ENCODE data around the gene RRAGD. TPM values are rescaled to one million over a fixed set of nuclear protein-coding genes. Genes with fewer than 3 reads are reported as not detected.

RRAGD gene, protein sequence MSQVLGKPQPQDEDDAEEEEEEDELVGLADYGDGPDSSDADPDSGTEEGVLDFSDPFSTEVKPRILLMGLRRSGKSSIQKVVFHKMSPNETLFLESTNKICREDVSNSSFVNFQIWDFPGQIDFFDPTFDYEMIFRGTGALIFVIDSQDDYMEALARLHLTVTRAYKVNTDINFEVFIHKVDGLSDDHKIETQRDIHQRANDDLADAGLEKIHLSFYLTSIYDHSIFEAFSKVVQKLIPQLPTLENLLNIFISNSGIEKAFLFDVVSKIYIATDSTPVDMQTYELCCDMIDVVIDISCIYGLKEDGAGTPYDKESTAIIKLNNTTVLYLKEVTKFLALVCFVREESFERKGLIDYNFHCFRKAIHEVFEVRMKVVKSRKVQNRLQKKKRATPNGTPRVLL
- total RNA-seq (2014; rRNA removed), result 0.06 and 0.63 TPM in 2 replicates
- polyA plus RNA-seq (2012), result 0.22 TPM

DNA sequence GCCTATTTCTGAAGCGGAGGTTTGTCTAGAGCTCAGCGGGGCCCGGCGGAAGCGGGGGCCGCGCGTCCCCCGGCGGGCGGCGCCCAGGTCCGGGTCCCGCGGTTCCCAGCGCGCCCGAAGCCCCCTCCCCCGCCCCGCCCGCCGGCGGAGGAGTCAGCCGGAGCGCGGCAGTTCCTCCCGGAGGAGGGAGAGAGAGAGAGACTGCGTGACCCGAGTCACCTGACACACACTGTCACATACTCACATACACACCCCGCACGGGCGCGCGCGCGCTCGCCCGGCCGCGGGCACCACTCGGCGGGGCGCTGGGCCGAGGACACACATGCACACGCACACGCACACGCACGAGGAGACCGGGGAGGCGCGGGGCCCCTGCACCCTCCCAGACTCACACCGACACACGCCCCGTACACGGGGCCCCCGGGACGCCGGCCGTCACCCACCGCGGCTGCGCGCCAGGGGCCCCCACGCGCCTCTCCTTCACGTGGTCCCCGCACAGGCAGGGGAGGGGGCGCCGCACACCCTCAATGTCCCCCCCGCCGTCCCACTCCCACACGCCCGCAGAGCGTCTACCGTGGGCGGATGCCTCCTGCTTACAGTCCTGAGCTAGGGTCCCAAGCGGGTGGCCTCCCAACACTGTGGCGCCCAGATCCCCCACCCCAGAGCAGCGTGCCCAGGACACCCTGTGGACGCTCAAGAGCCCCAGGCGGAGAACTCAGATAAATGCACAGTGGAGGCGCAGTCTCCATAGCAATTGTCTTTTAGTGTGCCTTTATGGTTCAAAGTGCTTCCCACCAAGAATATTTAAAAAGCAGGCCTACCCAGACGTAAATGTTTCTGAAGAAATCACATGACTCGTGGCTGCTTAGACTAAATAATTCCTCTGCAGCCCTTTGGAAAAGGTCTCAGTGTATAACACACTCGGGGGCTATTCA, at the start of gene RRAGD:
RRAGD (minus strand) TSS at position 203 of the 935 bp plus-strand sequence. CDS start 280 bp downstream, outside the sequence.
- DNase-seq (ENCODE audit: low read depth), result peak; percentile 1

DNA sequence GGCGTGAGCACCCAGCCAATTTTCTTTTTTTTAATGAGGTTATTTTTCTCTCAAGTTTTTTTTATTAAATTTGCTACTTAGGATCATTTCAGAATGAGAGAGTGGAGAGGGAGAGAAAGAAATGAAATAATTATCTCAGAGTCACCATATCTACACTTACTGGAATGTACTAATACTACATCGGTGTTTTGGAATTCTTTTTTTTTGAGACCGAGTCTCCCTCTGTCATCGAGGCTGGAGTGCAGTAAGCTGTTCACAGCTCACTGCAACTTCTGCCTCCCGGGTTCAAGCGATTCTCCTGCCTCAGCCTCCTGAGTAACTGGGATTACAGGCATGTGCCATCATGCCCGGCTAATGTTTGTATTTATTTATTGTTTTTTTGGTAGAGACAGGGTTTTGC, 48.6 kb upstream of the RRAGD start:
- DNase-seq (ENCODE audit: low read depth), result no peak

DNA sequence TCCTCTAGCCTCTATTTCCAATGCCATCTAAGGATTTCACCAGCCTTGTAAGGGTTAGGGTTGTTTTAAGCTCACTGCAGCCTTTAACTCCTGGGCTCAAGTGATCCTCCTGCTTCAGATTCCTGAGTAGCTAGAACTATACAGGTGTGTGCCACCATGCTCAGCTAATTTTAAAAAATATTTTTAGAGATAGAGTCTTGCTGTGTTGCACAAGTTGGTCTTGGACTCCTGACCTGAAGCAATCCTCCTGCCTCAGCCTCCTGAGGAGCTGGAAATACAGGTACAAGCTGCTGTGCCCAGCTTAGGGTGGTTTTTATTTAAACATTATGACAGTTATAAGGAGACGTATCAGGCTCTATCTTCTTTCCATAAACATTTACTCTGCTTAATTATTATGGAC, 47.4 kb upstream of the RRAGD start:
- DNase-seq (ENCODE audit: low read depth), result no peak

DNA sequence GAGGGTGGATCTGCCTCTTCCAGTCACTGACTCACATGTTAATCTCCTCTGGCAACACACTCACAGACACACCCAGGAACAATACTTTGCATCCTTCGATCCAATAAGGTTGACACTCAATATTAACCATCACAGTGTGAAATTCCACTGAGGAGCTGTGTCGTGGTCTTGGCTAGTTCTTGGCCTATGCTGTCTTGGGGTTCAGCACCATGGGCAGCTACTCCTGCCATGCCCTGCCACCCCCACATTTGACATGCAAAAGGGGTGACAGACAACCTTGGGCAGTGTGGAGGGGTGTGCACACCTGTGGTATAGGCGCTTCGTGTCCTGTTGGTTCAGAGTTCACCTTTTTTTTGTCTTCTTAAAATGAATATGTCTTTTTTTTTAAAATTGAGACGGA, 46.6 kb upstream of the RRAGD start:
- DNase-seq (ENCODE audit: low read depth), result no peak

DNA sequence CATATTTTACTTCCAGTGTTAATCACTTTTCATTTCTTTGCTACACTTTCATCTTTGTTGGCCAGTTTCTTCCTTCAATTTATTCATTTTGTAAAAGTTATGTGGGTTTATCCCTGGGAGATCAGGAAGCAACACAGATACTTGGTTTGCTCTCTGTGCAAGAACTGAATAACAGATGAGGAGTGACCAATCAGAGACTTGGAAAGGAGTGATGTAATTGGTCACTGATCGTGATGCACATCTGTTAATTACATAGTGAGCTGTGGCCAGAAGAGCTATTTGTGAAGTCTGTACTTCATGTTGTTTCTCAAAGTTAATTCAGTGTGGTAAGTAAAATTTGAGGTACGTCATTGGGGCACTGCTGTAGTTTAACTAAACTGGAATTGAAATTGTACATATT, 42.2 kb upstream of the RRAGD start:
- no peak for DNase-seq (ENCODE audit: low read depth)

DNA sequence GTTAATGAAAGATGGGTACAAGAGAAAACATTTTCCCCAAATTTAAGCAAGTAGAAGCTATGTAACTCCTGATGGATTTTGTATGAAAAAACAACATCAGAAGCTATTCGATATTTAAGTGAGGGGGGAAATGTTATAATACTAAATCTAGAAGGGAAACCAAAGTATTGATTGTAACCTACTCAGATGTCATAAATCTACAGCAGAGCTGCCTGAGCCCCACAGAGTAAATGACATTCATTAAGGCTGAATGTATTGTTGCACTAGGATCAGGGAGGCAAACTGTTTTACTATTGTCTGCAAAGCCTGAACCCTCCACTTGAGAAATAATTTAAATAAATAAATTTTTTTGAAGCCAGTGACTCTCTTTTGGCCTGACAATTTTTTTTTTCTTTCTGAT, 40.2 kb upstream of the RRAGD start:
- no peak for DNase-seq (ENCODE audit: low read depth)

DNA sequence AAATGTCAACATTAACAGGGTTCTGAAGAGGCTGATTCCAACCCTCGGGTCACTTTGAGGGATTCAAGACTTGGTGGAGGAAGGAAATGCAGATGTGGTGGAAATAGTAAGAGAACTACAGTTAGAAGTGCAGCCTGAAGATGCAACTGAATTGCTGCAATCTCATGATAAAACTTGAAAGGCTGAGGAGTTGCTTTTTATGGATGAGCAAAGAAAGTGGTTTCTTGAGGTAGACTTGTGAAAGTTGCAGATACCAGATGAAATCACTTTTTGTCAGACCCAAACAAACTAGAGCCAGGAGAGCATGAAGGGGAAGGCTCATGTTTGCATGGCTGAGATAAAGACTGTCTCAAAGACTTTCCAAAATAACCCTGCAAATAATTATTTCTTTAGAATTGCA, 37.1 kb upstream of the RRAGD start:
- DNase-seq (ENCODE audit: low read depth), result no peak

DNA sequence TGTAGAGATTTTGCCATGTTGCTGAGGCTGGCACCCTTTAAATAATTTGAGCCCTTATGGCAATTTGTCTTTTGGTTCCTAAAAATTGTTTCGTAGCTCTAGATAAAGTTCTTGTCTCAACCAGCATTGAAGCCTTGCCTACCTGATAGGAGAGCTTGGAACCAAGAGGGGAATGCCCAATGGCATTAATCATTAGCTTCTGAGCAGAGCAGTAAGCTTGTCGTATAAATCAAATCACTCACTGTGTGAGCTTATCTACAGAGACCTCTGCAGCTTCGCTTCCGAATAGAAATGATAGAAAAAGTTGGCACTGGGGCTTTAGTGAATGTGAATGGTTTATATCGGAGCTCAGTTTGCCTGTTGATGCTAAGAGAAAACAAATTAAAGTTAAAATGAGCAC, 31.6 kb upstream of the RRAGD start:
- DNase-seq (ENCODE audit: low read depth), result no peak

DNA sequence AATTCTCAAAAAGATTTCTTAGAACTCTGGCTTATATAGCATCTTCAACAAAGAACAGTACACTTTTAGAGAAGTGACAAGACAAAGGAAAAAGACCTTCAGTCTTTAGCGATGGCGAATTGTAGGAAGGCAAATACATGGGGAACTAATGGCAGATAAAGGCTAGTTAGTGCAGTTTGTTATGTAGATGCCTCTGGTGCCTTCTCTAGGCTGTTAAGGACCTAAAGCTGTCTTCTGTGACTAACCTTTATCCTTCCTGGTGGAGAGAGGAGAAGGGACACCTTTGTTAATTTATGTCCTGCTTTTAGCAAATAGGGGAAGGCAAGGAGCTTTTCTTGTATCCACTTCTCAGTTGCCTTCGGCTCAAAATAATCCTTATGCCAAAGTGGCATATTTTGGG, 28.1 kb upstream of the RRAGD start:
- no peak for DNase-seq (ENCODE audit: low read depth)

DNA sequence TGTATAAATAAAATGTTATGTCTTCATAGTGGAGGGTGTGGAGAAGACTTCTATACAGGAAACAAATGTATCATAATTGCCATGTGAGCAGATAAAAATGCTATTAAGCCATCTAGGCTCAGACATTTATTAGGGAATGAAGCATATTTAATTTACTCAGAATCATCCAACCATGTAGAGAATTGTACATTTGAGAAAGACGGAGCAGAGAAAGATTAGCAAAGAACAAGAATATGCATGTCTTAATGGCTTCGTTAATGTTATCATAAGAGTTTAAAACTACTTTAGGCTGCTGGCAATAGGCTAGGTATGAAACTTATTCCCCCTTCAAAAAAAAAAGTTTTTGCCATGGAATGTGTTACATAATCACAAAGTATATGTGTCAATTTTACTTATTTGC, 26.9 kb upstream of the RRAGD start:
- no peak for DNase-seq (ENCODE audit: low read depth)

DNA sequence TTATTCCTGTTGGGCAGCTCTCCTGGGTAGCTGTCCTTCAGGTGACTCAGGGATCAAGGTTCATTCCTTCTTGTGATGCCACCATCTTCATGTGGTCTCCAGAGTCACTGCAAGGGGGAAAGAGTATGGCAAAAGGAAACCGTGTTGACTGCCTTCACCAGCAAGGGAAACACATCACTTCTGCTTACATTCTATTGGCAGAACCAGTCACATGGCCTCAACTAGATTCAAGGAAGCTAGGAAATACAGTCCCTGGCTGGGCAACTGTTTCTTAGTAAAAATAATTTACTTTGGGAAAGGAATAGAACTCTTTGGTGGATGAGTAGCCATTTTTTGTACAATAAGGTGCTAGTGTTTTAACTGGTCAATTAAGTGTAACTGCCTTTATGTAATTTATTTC, 26.2 kb upstream of the RRAGD start:
- DNase-seq (ENCODE audit: low read depth), result no peak

DNA sequence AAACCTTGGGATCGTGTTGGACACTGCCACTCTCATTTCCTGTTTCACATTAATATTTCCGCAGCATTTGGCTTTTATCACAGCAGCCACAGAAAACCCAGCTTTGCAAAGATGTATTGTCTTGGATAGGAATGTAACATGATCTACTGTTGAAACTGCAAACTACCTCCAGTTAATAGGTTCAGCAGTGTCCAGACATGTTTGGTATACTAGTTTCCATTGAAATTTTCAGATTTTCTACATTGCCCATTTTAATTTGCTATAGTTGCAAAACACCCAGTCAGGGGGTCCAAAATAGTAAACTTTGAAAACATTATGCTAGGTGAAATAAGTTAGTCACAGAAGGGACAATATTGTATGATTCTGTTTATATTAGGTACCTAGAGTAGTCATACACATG, 24.2 kb upstream of the RRAGD start:
- no peak for DNase-seq (ENCODE audit: low read depth)

DNA sequence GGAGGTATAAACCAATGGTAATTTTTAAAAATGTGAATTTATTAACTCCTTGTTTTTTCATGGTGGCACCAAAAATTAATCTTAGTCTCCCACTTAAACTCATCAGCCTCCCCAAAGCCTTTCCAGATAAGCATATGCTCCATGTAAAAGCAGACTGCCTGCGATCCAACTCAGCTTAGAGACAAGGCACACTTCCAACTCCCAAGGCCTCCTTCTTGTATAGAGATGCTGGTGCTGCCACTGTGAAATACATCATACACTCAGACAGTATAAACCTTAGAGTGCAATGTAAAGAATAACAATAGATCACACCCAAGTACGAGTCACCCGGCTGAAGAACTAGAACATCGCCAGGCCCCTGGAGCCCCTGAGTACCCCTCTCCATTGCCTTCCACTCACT, 22.9 kb upstream of the RRAGD start:
- DNase-seq (ENCODE audit: low read depth), result no peak

DNA sequence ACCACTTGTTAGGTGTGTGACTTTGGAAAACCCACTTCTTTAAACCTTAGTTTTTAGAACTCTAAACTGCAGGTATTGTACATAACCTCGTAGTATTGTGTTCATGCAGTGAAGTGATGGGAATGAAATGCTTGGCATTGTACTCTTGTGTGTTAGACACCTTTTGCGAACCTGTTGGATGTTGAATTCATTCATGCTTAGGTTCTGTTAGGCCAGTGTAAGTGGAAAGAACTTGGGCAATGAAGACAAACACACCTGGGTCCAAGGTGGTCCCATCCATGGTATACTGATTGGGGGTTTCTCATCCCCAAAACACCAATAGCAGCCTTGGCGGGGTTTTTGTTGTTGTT, 22.1 kb upstream of the RRAGD start:
- DNase-seq (ENCODE audit: low read depth), result no peak

DNA sequence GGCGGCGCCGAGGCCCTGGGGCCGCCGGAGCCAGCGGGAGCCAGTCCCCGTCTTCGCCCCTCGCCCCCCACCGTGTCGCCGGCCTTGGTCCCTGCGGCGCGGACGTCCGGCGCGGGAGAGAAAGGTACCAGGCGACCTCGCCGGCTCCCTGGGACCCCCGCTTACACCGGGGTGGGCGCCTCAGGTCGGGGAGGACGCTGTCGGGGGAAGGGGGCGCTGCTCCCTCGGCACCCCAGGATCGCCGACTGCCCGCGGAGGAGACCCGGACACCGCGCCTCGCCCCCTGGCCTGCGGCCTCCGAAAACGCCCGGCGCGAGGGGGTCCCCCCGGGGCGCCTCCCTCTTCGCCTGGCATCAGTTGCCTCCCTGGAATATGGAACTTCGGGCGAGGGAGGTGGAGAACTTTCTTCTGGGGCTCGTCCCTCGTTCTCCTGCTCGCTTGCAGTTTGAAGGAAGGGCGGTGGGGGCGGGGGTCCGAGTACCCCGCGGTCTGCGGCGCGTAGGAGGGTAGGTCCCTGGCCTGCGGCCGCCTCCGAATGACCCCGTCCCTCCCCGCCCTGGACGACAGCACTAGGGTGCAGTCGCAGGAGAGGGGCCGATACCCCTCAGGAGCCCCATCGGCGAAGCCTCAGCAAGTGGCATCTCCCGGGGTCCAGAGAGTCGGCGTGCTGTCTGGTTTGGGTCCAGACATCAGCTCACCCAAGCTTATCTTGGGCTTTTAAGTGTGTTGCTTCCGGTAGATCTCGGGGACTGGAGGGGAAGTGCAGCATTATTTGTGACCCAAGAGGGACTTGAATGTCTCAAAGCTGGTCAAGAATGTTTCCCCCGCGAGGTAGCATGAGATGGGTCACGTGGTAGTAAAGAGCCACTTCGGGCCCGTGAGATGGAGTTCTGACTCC, 21.4 kb upstream of the RRAGD start:
- no peak for DNase-seq (ENCODE audit: low read depth)

DNA sequence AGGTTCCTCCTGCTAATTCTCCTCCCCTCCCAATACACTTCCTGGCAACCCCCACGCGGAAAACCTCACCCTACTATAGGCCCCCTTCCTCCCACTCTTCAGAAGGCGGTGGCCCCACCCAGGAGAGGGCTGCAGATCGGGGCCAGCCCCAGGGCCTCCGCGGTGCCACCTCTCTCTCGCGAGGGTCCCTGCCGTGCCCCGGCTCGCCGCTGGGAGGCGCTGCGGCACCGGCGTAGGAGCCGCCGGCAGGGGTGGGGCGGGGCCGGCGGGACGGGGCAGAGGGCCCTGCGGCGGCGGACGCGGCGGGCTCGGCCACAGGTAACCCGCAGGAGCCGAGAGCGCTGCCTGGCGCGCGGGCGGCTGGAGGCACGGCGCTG, 20.8 kb upstream of the RRAGD start, which contains the start of gene ANKRD6:
ANKRD6 (plus strand) TSS at position 278 of the 377 bp plus-strand sequence. CDS start 133,825 bp downstream, outside the sequence.
- peak; percentile 14 for DNase-seq (ENCODE audit: low read depth)

DNA sequence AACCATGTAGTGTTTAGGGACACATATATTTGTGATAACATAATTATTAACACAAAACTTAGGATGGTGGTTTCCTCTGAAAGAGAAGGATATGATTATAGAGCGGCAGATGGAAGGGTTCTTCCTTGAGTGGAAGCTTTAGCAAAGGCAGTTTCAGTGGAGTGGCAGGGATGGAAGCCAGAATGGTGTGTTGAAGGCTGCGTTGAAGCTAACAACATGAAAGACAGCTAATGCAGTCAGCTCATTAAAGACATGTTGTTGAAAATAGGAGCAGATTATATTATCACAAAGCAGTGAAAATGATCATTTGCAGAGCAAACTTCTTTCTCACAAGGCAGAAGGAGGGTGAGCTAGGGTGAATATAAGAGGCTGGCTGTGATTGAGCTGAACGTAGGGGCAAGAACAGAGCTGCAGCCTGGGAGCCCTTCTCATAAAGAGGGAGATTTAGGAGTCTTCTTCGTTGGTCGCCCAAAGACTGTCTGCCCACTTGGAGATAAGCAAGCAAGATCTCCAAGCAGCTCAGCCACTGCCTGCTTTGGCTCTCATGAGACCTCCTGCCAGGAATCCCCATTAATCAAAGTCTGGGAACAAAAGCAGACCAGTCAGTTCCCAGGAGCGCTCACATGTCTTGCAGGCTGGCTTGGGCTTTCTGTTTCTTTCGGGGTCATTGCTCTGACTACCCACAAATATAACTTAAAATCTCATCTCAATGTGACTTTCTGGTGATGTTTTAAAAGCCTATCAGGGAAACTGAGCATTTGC, 18.3 kb upstream of the RRAGD start:
- no peak for DNase-seq (ENCODE audit: low read depth)

DNA sequence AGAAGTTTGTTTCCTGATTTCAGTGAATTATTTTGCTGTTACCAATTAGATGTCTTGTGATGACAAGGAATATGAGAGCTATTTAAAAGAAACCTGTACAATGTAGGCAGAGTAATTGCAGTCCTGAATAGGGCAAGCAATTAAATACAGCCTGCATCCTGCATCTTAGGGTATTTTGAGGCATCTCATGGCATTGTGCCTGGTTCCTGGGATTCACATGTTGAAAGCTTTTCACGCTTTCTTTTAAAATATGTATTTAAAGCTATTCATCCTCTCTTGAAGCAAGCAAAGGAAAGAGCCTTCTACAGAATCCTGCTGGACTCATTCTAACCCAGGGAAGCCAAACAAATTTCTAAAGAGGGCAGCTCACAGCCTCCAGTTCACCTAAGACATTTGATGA, 4.7 kb upstream of the RRAGD start:
- DNase-seq (ENCODE audit: low read depth), result no peak

DNA sequence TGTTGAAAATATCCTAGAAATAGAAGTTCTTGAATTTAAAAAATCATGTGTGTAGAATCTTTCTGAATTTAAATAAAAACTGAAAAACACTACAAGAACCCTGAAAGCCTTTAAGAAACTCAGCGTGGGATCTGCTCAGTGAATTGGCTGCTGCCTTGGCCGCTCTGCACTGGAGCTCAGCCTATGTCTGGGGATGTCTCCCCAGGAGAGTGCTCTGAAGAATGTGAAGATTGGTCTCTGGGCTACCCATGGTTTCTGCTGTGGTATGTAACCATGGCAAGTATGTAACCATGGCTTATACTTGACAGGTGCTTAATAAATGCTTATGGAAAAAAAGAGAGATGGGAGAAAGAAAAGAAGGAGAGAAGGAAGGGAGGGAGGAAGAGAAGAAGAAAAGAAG, 3.1 kb upstream of the RRAGD start:
- no peak for DNase-seq (ENCODE audit: low read depth)

DNA sequence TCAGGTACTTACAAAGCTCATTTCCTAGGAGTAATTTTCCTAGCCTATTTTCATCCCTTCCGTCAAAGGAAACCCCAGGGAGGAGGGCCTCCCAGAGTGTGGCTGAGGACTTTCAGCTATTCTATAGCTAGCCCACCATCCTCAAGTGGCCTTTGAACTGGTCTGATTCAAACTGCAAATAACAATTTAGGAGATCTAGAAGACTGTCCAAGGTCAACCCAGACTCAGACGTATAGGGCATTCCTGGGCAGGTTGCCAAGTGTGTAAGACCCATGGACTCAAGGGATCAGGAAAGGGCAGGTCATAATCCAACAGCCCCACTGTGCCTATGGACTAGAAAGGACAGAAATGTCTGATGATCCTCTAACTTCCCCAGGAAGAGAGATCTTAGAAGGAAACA, 2.1 kb upstream of the RRAGD start:
- no peak for DNase-seq (ENCODE audit: low read depth)

DNA sequence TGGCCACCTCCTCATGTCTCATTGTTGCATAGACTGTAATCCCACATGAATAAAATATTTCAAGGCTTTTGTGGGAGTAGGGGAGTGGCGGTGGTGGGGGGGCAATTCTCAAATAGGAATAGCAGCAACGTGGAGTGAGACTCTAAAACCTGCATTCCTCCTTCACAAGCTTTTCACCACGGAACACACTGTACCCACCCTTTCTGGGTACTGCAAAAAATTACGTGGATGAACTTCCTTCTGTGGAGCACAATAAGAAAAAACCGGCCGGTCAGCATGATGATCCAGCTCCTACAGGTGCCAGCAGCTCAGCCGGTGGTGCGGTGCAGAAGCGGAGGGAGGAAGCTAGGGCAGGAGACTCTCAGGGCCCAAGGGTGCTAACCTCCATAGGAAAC, 930 bp upstream of the RRAGD start:
- no peak for DNase-seq (ENCODE audit: low read depth)
